DOHH2 (cell line): ENCODE results near the gene RAET1L.

Experiments
- CTCF ChIP-seq: fragments of 200-600 bp; sonication (generic); IDR thresholded peaks from one replicate; pipeline ENCODE4 v1.5.1; 2014; ENCODE audit warnings: antibody characterized with exemption, mild to moderate bottlenecking, low read depth, low read length; ENCODE audit not compliant: poor library complexity, severe bottlenecking
- EZH2phosphoT487 ChIP-seq: fragments of 200-600 bp; sonication (generic); IDR thresholded peaks from 2 replicates; pipeline ENCODE4 v1.6.1; 2017; ENCODE audit warnings: borderline replicate concordance, mild to moderate bottlenecking, antibody characterized with exemption, low read length, moderate library complexity, mixed read lengths

GRCh38 chr6:149978610-149979009, 46.7 kb downstream of the RAET1L start:
- no peak for TF ChIP-seq CTCF
- no peak for TF ChIP-seq EZH2phosphoT487
